Hematopoietic multipotent progenitor cell treated with erythropoietin and hydrocortisone succinate and interleukin-3 and kit ligand, for 17 days (in vitro differentiated cells): ENCODE measurements around the gene LILRA5.
"Not testable (repeated sequence)": the region's sequence is repeated elsewhere in the genome, so short reads cannot be mapped to it uniquely, and the experiment has no call there.

Experiments used
- DNase-seq: peaks from one replicate; pipeline ENCODE4 v3.0.0-alpha.2; 2015; ENCODE audit warnings: low spot score

Gene LILRA5

GRCh38 chr19:54302257-54302656, 10.7 kb downstream of the LILRA5 start:
- DNase-seq, result no peak

GRCh38 chr19:54299515-54299914, 13.5 kb downstream of the LILRA5 start:
- DNase-seq, result no peak

- DNase-seq, result no peak
These were observed 13.9 kb downstream of the LILRA5 start for GRCh38 chr19:54299126-54299498.

- no peak for DNase-seq
These were observed 14.4 kb downstream of the LILRA5 start for GRCh38 chr19:54298357-54299125.

GRCh38 chr19:54297759-54298305, 15.1 kb downstream of the LILRA5 start:
- no peak for DNase-seq

- DNase-seq, result no peak
These were observed 18.4 kb downstream of the LILRA5 start for GRCh38 chr19:54294539-54294938.

GRCh38 chr19:54289160-54289559, 23.8 kb downstream of the LILRA5 start:
- not testable (repeated sequence) for DNase-seq

- no peak for DNase-seq
These were observed 25.5 kb downstream of the LILRA5 start for GRCh38 chr19:54287456-54287855.

- not testable (repeated sequence) for DNase-seq
These were observed 26.7 kb downstream of the LILRA5 start for GRCh38 chr19:54286283-54286682.

- not testable (repeated sequence) for DNase-seq
These were observed 27.4 kb downstream of the LILRA5 start for GRCh38 chr19:54285427-54286056.

GRCh38 chr19:54282686-54283470, 30.1 kb downstream of the LILRA5 start:
- no peak for DNase-seq

GRCh38 chr19:54281729-54282075, 31.3 kb downstream of the LILRA5 start:
- DNase-seq, result not testable (repeated sequence)

GRCh38 chr19:54281007-54281728, 31.8 kb downstream of the LILRA5 start, which contains the start of gene LILRB2:
Gene LILRB2, minus strand, starts transcription at chr19:54281110. Its CDS starts 614 bp downstream, at chr19:54280496.
- no peak for DNase-seq

GRCh38 chr19:54280441-54280840, 32.5 kb downstream of the LILRA5 start:
- not testable (repeated sequence) for DNase-seq

- DNase-seq, result not testable (repeated sequence)
These were observed 32.9 kb downstream of the LILRA5 start for GRCh38 chr19:54280025-54280424.

- DNase-seq, result no peak
These were observed 33.5 kb downstream of the LILRA5 start for GRCh38 chr19:54279406-54279962.

- not testable (repeated sequence) for DNase-seq
These were observed 34.3 kb downstream of the LILRA5 start for GRCh38 chr19:54278571-54279195.

GRCh38 chr19:54278056-54278455, 34.9 kb downstream of the LILRA5 start:
- not testable (repeated sequence) for DNase-seq

- not testable (repeated sequence) for DNase-seq
These were observed 35.8 kb downstream of the LILRA5 start for GRCh38 chr19:54277111-54277615.

- DNase-seq, result no peak
These were observed 37.0 kb downstream of the LILRA5 start for GRCh38 chr19:54275951-54276350.

- DNase-seq, result not testable (repeated sequence)
These were observed 38.5 kb downstream of the LILRA5 start for GRCh38 chr19:54274516-54274915.
